CD14-positive monocyte (primary cell): ENCODE data around the gene PAXX. TPM values are rescaled to one million over a fixed set of nuclear protein-coding genes. Genes with fewer than 3 reads are reported as not detected.

ENCODE experiments used
- DNase-seq, 3 donors: peaks; one replicate each; pipeline ENCODE4 v3.0.0-alpha.2; 2011 to 2022
- H2AFZ ChIP-seq: 2 replicates; pipeline ENCODE4 v1.6.0; 2012; ENCODE audit warnings: mild to moderate bottlenecking, low read depth, low read length, inconsistent platforms; ENCODE audit not compliant: insufficient read depth, poor library complexity, severe bottlenecking
- H3K27ac ChIP-seq, 2 donors: 1 replicate in 1 of 2; 2 replicates in 1 of 2; pipeline ENCODE4 v1.5.1; 2012 to 2013; ENCODE audit warnings: low read length in 2 of 2, control low read depth in 1 of 2, inconsistent platforms in 1 of 2, low read depth in 1 of 2, mild to moderate bottlenecking in 1 of 2
- H3K27me3 ChIP-seq, 2 donors: one replicate each; pipeline versions ENCODE4 v1.6.0 to v1.6.1; 2011 to 2013; ENCODE audit warnings: low read length in 2 of 2; ENCODE audit not compliant: control insufficient read depth in 2 of 2, insufficient read depth in 2 of 2
- H3K36me3 ChIP-seq, 2 donors: replicated peaks in 1 of 2; 1 replicate in 1 of 2; 2 replicates in 1 of 2; pipeline versions ENCODE4 v1.5.1 to v1.6.1; 2012 to 2013; ENCODE audit warnings: low read length in 2 of 2, control low read depth in 1 of 2, inconsistent platforms in 1 of 2, mild to moderate bottlenecking in 1 of 2; ENCODE audit not compliant: insufficient read depth in 2 of 2, control insufficient read depth in 1 of 2
- H3K4me1 ChIP-seq, 2 donors: 1 replicate in 1 of 2; 2 replicates in 1 of 2; pipeline versions ENCODE4 v1.5.1 to v1.6.1; 2012 to 2013; ENCODE audit warnings: low read length in 2 of 2, control low read depth in 1 of 2, inconsistent platforms in 1 of 2, mild to moderate bottlenecking in 1 of 2, moderate library complexity in 1 of 2; ENCODE audit not compliant: insufficient read depth in 2 of 2, control insufficient read depth in 1 of 2
- H3K4me2 ChIP-seq: replicated peaks from 2 replicates; pipeline ENCODE3; 2012; ENCODE audit warnings: low read length, moderate library complexity, mild to moderate bottlenecking; ENCODE audit not compliant: poor library complexity, severe bottlenecking; ENCODE audit errors: extremely low read depth
- H3K4me3 ChIP-seq, 3 experiments: fragments of 200-600 bp in 1 of 3; sonication (generic) in 1 of 3; replicated peaks in 1 of 3; 1 replicate in 2 of 3; 2 replicates in 1 of 3; pipeline ENCODE4 v1.5.1; 2011 to 2013; ENCODE audit warnings: low read length in 3 of 3, mild to moderate bottlenecking in 3 of 3, control low read depth in 2 of 3, low read depth in 2 of 3, inconsistent platforms in 1 of 3, moderate library complexity in 1 of 3
- H3K79me2 ChIP-seq: 2 replicates; pipeline ENCODE4 v1.6.0; 2012; ENCODE audit warnings: mild to moderate bottlenecking, control low read depth, inconsistent platforms, low read length, moderate library complexity; ENCODE audit not compliant: insufficient read depth
- H3K9ac ChIP-seq: 2 replicates; pipeline ENCODE4 v1.6.0; 2017; ENCODE audit warnings: low read length, mild to moderate bottlenecking; ENCODE audit not compliant: insufficient read depth, poor library complexity, severe bottlenecking
- H3K9me3 ChIP-seq, 2 donors: replicated peaks in 1 of 2; 1 replicate in 1 of 2; 2 replicates in 1 of 2; pipeline versions ENCODE4 v1.5.1 to v1.6.1; 2012 to 2013; ENCODE audit warnings: low read length in 2 of 2, control low read depth in 1 of 2; ENCODE audit not compliant: control insufficient read depth in 1 of 2, insufficient read depth in 1 of 2
- H4K20me1 ChIP-seq: 2 replicates; pipeline ENCODE4 v1.6.0; 2012; ENCODE audit warnings: mild to moderate bottlenecking, low read length, control low read depth, moderate library complexity; ENCODE audit not compliant: insufficient read depth
- H3K27ac Mint-ChIP-seq, 7 donors: one replicate each; pipeline ENCODE4 v1.8.0; 2020; ENCODE audit warnings: mild to moderate bottlenecking in 7 of 7, mixed read lengths in 7 of 7, moderate library complexity in 6 of 7, inconsistent platforms in 2 of 7
- H3K27me3 Mint-ChIP-seq, 3 donors: one replicate each; pipeline ENCODE4 v1.8.0; 2021 to 2022; ENCODE audit warnings: low read depth in 3 of 3, mild to moderate bottlenecking in 3 of 3, mixed read lengths in 3 of 3, moderate library complexity in 3 of 3, inconsistent platforms in 1 of 3
- H3K36me3 Mint-ChIP-seq, 2 donors: one replicate each; pipeline ENCODE4 v1.8.0; 2020; ENCODE audit warnings: mixed read lengths in 2 of 2, inconsistent platforms in 1 of 2, mild to moderate bottlenecking in 1 of 2
- H3K4me1 Mint-ChIP-seq: one replicate; pipeline ENCODE4 v1.8.0; 2020; ENCODE audit warnings: mild to moderate bottlenecking, mixed read lengths
- H3K4me3 Mint-ChIP-seq, 2 donors: one replicate each; pipeline ENCODE4 v1.8.0; 2020; ENCODE audit warnings: mild to moderate bottlenecking in 2 of 2, mixed read lengths in 2 of 2, moderate library complexity in 1 of 2
- H3K9me3 Mint-ChIP-seq, 7 donors: one replicate each; pipeline ENCODE4 v1.8.0; 2020 to 2022; ENCODE audit warnings: mixed read lengths in 7 of 7, mild to moderate bottlenecking in 6 of 7, moderate library complexity in 6 of 7, inconsistent platforms in 2 of 7
- WGBS: methylation state at CpG from one replicate; pipeline ENCODE4 v1.1.5; 2013; ENCODE audit warnings: missing lambda C conversion rate; ENCODE audit not compliant: insufficient coverage; 5-methylcytosine and 5-hydroxymethylcytosine counted together
- intact Hi-C, 2 donors: fragments of 100-400 bp; cut with micrococcal nuclease; formaldehyde crosslinking; loops; one replicate each; pipeline versions ENCODE4 v1.15.0 to v1.15.1; 2023
- polyA plus RNA-seq, 3 donors: library from polyadenylated mRNA; depleted of rRNA in 1 of 3; unstranded in 2 of 3; stranded (reverse) in 1 of 3; fragments of 300-500 nt in 2 of 3; fragments of >200 nt in 1 of 3; fragmentation: Illumina TruSeq in 2 of 3; gene quantifications; 1 replicate in 2 of 3; 2 replicates in 1 of 3; pipeline ENCODE4 v1.2.3, GENCODE V29; 2012 to 2021
- TF ChIP-seq, protein P1 (sequence below): fragments of 200-600 bp; IDR thresholded peaks from one replicate; pipeline ENCODE4 v1.8.0; 2022; ENCODE audit warnings: antibody characterized with exemption, mild to moderate bottlenecking

Gene PAXX
- polyA plus RNA-seq, 3 donors = 35.3 to 92.9 (median 40.7) TPM

DNA sequence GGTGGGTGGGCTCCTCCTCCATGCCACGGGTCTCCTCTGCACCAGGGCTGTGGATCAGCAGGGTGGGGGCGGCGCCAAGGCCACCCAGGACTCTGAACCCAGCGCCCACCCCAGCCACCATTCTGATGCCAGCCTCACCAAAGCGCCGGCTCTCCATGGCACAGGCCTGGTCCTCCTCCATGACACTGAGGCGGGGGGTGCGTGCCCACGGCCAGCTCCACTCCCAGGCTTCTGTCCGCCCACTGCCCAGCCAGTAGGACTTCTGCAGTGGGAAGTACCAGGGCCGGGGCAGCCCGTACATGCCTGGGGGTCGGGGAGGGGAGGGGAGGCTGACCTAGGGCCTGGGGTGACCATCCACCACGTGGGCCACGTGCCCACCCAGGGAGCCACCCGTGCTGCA, 24.2 kb downstream of the PAXX start:
- no peak for DNase-seq
- Histone ChIP-seq H3K27ac (no peak overlapping the region), H3K27me3 (no peaks in the 10 kb centered on the region), H3K4me2 (no peak overlapping the region), H3K79me2 (no peaks in the 10 kb centered on the region), H3K36me3 (peaks cover 0 to 3% of the 10 kb centered on the region in 2 donors), H3K4me1 (no peaks in the 10 kb centered on the region), H3K9ac (no peak overlapping the region), H3K4me3 (no peak overlapping the region), H4K20me1 (no peaks in the 10 kb centered on the region), H3K9me3 (no peaks in the 10 kb centered on the region), H2AFZ (no peak overlapping the region)
- H3K36me3 Mint-ChIP-seq = peaks cover 6 to 30% of the 10 kb centered on the region in 2 donors
- H3K27ac Mint-ChIP-seq = no peak overlapping the region
- peaks cover 0 to 2% (median 2%) of the 10 kb centered on the region in 3 donors for H3K27me3 Mint-ChIP-seq
- no peaks in the 10 kb centered on the region for H3K4me1 Mint-ChIP-seq
- TF ChIP-seq, protein P1, sequence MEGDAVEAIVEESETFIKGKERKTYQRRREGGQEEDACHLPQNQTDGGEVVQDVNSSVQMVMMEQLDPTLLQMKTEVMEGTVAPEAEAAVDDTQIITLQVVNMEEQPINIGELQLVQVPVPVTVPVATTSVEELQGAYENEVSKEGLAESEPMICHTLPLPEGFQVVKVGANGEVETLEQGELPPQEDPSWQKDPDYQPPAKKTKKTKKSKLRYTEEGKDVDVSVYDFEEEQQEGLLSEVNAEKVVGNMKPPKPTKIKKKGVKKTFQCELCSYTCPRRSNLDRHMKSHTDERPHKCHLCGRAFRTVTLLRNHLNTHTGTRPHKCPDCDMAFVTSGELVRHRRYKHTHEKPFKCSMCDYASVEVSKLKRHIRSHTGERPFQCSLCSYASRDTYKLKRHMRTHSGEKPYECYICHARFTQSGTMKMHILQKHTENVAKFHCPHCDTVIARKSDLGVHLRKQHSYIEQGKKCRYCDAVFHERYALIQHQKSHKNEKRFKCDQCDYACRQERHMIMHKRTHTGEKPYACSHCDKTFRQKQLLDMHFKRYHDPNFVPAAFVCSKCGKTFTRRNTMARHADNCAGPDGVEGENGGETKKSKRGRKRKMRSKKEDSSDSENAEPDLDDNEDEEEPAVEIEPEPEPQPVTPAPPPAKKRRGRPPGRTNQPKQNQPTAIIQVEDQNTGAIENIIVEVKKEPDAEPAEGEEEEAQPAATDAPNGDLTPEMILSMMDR = no peak
- intact Hi-C loops = no loop called here
- no peak overlapping the region for H3K4me3 Mint-ChIP-seq
- 98% methylated on average over 11 of the region's 16 CpGs for WGBS
- H3K9me3 Mint-ChIP-seq = peaks cover 0 to 6% (median 0%) of the 10 kb centered on the region in 7 donors

DNA sequence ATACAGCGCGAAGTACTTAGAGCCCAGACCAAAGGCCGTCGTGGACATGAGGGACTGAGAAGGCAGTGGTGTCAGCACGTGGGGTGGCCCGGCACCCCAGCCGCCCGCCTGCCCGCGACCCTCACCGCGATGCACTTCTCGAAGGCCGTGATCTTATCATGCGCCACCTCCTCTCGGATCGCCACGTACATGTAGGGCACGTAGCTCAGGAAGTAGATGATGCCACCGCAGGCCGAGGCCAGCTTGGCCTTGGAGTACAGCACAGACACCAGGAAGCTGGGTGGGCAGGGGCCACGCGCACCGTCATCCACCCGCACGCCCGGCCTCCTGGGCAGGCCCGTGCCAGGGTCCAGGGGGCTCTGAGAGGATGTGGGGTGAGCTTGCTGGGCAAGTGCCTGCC, 24.8 kb downstream of the PAXX start:
- TF ChIP-seq, protein P1 = no peak
- 98% methylated on average over 28 of the region's 28 CpGs for WGBS
- peaks cover 0 to 3% of the 10 kb centered on the region in 2 donors for H3K36me3 ChIP-seq

More for the DNA sequence above, 24.8 kb downstream of the PAXX start:
- Mint-ChIP-seq H3K9me3 (peaks cover 0 to 8% (median 3%) of the 10 kb centered on the region in 7 donors), H3K4me1 (no peaks in the 10 kb centered on the region), H3K27ac (no peak overlapping the region), H3K27me3 (peaks cover 0 to 2% (median 2%) of the 10 kb centered on the region in 3 donors), H3K4me3 (no peak overlapping the region), H3K36me3 (peaks cover 5 to 27% of the 10 kb centered on the region in 2 donors)
- no peak overlapping the region for H3K4me3 ChIP-seq
- intact Hi-C loops = no loop called here
- H3K9ac ChIP-seq = no peak overlapping the region
- no peaks in the 10 kb centered on the region for H3K27me3 ChIP-seq
- H3K9me3 ChIP-seq = no peaks in the 10 kb centered on the region
- no peak overlapping the region for H3K4me2 ChIP-seq
- no peak overlapping the region for H3K27ac ChIP-seq
- no peaks in the 10 kb centered on the region for H3K79me2 ChIP-seq
- H2AFZ ChIP-seq = no peak overlapping the region
- no peaks in the 10 kb centered on the region for H4K20me1 ChIP-seq
- no peak for DNase-seq
- peaks cover 0 to under 1% of the 10 kb centered on the region in 2 donors for H3K4me1 ChIP-seq
